Ovary (tissue), 3 donors: ENCODE data around the gene ANGPT4.

Experiments
- EP300 ChIP-seq: sonication (generic); formaldehyde crosslinking; IDR thresholded peaks from one replicate; pipeline ENCODE4 v1.6.1; 2017; ENCODE audit warnings: antibody characterized with exemption
- POLR2A ChIP-seq: fragments of 450-650 bp; IDR thresholded peaks from one replicate; pipeline ENCODE4 v1.6.1; 2017; ENCODE audit warnings: antibody characterized with exemption, mild to moderate bottlenecking, moderate library complexity
- TF ChIP-seq, protein P1 (sequence below), 3 donors: fragments of 450-650 bp in 2 of 3; fragments of 200-600 bp in 1 of 3; IDR thresholded peaks; one replicate each; pipeline versions ENCODE4 v1.5.1 to v1.8.0; 2016 to 2022; ENCODE audit warnings: antibody characterized with exemption in 3 of 3, mild to moderate bottlenecking in 1 of 3
- donor health status: DM: no; HTN: no; CAD: no.

DNA sequence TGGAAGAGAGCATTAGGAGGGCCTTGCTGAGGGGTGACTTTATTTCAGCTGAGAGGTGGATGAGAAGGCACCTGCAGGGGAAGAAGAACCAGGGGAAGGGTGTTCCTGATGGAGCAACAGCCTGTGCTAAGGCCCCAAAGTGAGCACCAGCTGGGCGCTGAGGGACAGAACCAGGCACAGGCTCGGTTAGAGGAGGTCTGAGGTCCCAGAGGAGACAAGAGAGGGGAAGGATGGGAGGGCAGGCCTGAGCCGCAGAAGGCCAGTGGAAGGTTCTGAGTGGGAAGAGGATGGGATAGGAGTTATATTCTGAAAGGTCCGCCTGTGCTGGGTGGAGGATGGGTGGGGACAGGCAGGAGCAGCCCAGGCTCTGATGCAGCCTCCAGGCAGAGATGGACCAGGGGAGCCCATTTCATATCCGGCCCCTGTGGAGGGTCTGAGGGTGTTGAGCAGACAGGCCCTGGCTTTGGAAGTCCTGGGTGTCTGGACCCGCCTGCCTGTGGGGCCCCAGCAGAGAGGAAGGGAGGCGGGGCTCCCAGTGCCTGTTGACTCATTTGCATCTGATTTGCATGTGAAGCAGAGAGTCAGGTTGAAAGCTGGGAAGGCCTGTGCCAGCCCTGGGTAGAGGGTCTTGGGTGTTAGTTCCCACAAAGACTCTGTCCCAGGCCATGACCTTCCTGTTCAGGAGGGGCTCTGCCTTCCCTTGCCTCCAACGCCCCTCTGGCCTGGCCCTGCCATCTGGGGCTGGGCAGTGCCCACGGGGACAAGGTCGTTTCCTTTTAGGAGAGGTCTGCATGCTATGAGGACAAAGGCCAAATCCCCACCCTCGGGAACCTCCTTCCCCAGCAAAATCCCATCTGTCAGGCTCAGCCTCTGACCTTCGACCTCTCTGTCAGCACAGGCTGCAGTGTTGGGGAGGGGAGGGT is 93.2 kb downstream of the ANGPT4 start:
- TF ChIP-seq POLR2A: no peak
- TF ChIP-seq, protein P1, sequence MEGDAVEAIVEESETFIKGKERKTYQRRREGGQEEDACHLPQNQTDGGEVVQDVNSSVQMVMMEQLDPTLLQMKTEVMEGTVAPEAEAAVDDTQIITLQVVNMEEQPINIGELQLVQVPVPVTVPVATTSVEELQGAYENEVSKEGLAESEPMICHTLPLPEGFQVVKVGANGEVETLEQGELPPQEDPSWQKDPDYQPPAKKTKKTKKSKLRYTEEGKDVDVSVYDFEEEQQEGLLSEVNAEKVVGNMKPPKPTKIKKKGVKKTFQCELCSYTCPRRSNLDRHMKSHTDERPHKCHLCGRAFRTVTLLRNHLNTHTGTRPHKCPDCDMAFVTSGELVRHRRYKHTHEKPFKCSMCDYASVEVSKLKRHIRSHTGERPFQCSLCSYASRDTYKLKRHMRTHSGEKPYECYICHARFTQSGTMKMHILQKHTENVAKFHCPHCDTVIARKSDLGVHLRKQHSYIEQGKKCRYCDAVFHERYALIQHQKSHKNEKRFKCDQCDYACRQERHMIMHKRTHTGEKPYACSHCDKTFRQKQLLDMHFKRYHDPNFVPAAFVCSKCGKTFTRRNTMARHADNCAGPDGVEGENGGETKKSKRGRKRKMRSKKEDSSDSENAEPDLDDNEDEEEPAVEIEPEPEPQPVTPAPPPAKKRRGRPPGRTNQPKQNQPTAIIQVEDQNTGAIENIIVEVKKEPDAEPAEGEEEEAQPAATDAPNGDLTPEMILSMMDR (IDR thresholded peaks at IDR 0.05): no peak
- no peak for TF ChIP-seq EP300
